Loucy (cell line): ENCODE measurements around the gene CLDN16.

Source experiments
- CTCF ChIP-seq: fragments of 200-600 bp; sonication (generic); conservative IDR thresholded peaks from 2 replicates; pipeline ENCODE4 v1.5.1; 2014; ENCODE audit warnings: mild to moderate bottlenecking, antibody characterized with exemption, low read length
- EZH2phosphoT487 ChIP-seq: fragments of 200-600 bp; IDR thresholded peaks from 2 replicates; pipeline ENCODE4 v1.6.1; 2018; ENCODE audit warnings: antibody characterized with exemption, mild to moderate bottlenecking, moderate library complexity, borderline replicate concordance

- no peak for TF ChIP-seq CTCF
- TF ChIP-seq EZH2phosphoT487 = no peak
Observed at GRCh38 chr3:190401963-190402362, 14.0 kb downstream of the CLDN16 start.
